Spleen (tissue), 7 donors: ENCODE results near the gene DVL1.

Source experiments
- CTCF ChIP-seq, 11 experiments: fragments of 200-600 bp in 7 of 11; fragments of 450-650 bp in 4 of 11; sonication (generic) in 4 of 11; IDR thresholded peaks in 8 of 11; conservative IDR thresholded peaks in 3 of 11; 1 replicate in 7 of 11; 2 replicates in 4 of 11; pipeline versions ENCODE4 v1.4.0 to v1.8.0; 2016 to 2021; ENCODE audit warnings: antibody characterized with exemption in 11 of 11, inconsistent platforms in 4 of 11, mild to moderate bottlenecking in 1 of 11
- POLR2A ChIP-seq, 3 donors: fragments of 450-650 bp; IDR thresholded peaks; one replicate each; pipeline ENCODE4 v1.5.1; 2017; ENCODE audit warnings: antibody characterized with exemption in 3 of 3, mild to moderate bottlenecking in 1 of 3
- POLR2AphosphoS5 ChIP-seq, 3 donors: sonication (generic); formaldehyde crosslinking; IDR thresholded peaks; one replicate each; pipeline ENCODE4 v1.5.1; 2017; ENCODE audit warnings: antibody characterized with exemption in 3 of 3
- donor health status: DM: no; HTN: no; CAD: no; lungs with moderate emphysema.
- donor health status: DM: no; HTN: no; CAD: no.
- donor health status: DM: no; HTN: no; CAD: no.

GRCh38 chr1:1391225-1391624 lies 42.0 kb upstream of the DVL1 start:
- no peak for TF ChIP-seq CTCF (IDR thresholded peaks at IDR 0.05 in 8 of 11, conservative IDR thresholded peaks at IDR 0.05 in 3 of 11)
- TF ChIP-seq POLR2A (IDR thresholded peaks at IDR 0.05) = no peak
- no peak for TF ChIP-seq POLR2AphosphoS5 (IDR thresholded peaks at IDR 0.05)
